ENCODE data around the gene TBL3.
A peak's percentile ranks its signal among the peaks of the same experiment; 100 is the strongest.
"Not testable (repeated sequence)": the region's sequence is repeated elsewhere in the genome, so short reads cannot be mapped to it uniquely, and the experiment has no call there.

Gene TBL3

GRCh38 chr16:2002406-2003230 lies 30.8 kb downstream of the TBL3 start:
- no peak for DNase-seq

- no peak for DNase-seq
Measured at GRCh38 chr16:2003231-2003826, 31.5 kb downstream of the TBL3 start.

GRCh38 chr16:2003827-2004641 lies 32.2 kb downstream of the TBL3 start:
- peak; percentile 95 for DNase-seq

- DNase-seq = no peak
Measured at GRCh38 chr16:2004795-2005517, 33.1 kb downstream of the TBL3 start.

GRCh38 chr16:2005646-2006045 lies 33.8 kb downstream of the TBL3 start:
- DNase-seq = no peak

- no peak for DNase-seq
Measured at GRCh38 chr16:2006317-2006716, 34.5 kb downstream of the TBL3 start.

GRCh38 chr16:2007081-2007836 lies 35.4 kb downstream of the TBL3 start:
- DNase-seq = no peak

GRCh38 chr16:2008009-2008526 lies 36.2 kb downstream of the TBL3 start:
- DNase-seq = no peak

- no peak for DNase-seq
Measured at GRCh38 chr16:2008631-2009163, 36.8 kb downstream of the TBL3 start.

GRCh38 chr16:2009164-2009711 lies 37.4 kb downstream of the TBL3 start:
- DNase-seq = no peak

GRCh38 chr16:2009791-2010510 lies 38.1 kb downstream of the TBL3 start, which contains the start of gene ZNF598:
Gene ZNF598, minus strand, starts transcription at chr16:2009821.
- DNase-seq = peak; percentile 90

GRCh38 chr16:2011726-2012125 lies 39.9 kb downstream of the TBL3 start:
- not testable (repeated sequence) for DNase-seq

GRCh38 chr16:2013527-2013926 lies 41.7 kb downstream of the TBL3 start:
- no peak for DNase-seq

- no peak for DNase-seq
Measured at GRCh38 chr16:2015117-2015946, 43.5 kb downstream of the TBL3 start.

- no peak for DNase-seq
Measured at GRCh38 chr16:2015947-2016208, 44.0 kb downstream of the TBL3 start.

GRCh38 chr16:2016407-2016922 lies 44.6 kb downstream of the TBL3 start:
- no peak for DNase-seq

GRCh38 chr16:2019518-2019920 lies 47.7 kb downstream of the TBL3 start, which contains the start of gene NPW:
Gene NPW, plus strand, starts transcription at chr16:2019785.
- DNase-seq = no peak

- DNase-seq = peak; percentile 42
Measured at GRCh38 chr16:2019921-2020831, 48.3 kb downstream of the TBL3 start.

- no peak for DNase-seq
Measured at GRCh38 chr16:2022723-2023091, 50.9 kb downstream of the TBL3 start.
